ENCODE measurements around the gene SYT9.

SYT9 gene

DNA sequence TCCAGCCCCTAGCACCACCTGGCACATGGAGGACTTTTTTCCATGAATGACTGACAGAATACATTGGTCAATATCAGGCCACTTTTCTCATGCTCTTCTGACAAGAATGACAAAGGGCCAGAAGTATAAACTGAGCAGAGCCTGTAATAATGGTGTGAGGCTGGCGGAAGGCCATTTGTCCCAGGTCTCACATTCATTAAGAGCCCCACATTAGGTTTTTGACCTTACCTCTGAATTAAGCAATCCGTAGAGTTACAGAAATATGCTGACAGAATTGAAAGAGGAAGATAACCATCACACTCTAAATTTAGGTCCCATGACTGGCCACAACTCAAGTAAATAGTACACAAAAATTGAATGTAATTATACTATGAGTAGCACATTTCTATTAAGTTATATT lies 55.2 kb downstream of the SYT9 start:
- no peak overlapping the region for H3K4me3 ChIP-seq (ENCODE audit: low read length)
- TF ChIP-seq, protein P1, sequence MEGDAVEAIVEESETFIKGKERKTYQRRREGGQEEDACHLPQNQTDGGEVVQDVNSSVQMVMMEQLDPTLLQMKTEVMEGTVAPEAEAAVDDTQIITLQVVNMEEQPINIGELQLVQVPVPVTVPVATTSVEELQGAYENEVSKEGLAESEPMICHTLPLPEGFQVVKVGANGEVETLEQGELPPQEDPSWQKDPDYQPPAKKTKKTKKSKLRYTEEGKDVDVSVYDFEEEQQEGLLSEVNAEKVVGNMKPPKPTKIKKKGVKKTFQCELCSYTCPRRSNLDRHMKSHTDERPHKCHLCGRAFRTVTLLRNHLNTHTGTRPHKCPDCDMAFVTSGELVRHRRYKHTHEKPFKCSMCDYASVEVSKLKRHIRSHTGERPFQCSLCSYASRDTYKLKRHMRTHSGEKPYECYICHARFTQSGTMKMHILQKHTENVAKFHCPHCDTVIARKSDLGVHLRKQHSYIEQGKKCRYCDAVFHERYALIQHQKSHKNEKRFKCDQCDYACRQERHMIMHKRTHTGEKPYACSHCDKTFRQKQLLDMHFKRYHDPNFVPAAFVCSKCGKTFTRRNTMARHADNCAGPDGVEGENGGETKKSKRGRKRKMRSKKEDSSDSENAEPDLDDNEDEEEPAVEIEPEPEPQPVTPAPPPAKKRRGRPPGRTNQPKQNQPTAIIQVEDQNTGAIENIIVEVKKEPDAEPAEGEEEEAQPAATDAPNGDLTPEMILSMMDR (IDR thresholded peaks at IDR 0.05; ENCODE audit: insufficient read depth, low read depth, low read length, missing control alignments), result no peak
- DNase-seq (ENCODE audit: low read depth), result no peak

DNA sequence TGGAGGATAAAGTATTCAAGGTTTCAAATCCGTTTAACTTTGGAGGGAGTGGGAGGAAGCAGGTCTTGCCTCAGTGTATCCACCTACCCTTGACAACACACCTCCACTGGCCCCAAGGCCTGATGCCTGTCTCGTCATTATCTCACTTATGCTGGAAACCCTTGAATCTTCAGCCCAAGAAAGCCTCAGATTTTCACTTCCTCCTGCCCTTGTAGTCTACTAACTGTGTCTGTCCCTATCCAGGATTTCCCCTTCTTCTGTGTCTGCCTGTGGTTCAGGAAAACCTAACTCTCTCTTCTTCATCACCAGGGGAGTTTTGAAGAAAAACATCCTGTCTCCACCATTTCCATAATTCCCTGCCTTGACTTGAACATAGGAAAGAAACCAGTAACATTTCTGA lies 56.1 kb downstream of the SYT9 start:
- no peak overlapping the region for H3K4me3 ChIP-seq (ENCODE audit: low read length)
- TF ChIP-seq, protein P1 (IDR thresholded peaks at IDR 0.05; ENCODE audit: insufficient read depth, low read depth, low read length, missing control alignments), result no peak

DNA sequence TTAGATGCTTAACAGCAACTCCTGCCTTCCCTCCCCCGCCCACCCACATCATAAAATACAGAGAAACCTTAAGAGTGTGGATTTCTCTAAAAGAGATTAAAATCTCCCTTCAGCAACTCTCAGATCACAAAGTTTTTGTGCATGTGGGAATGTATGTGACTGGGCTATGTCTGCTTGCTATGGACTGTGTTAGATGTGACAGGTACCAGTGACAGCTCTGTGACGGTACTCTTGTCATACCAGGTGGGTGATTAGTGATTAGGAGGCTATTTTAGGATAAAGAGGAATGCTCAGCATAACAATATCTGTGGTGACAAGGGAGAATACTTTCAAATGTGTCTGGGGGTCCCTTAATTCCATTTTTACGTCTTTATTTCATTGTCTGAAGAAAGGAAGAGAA lies 60.2 kb downstream of the SYT9 start:
- H3K4me3 ChIP-seq (ENCODE audit: low read length), result no peak overlapping the region
- TF ChIP-seq, protein P1 (IDR thresholded peaks at IDR 0.05; ENCODE audit: insufficient read depth, low read depth, low read length, missing control alignments), result no peak
- no peak for DNase-seq (ENCODE audit: low read depth)

More for the DNA sequence above, 56.1 kb downstream of the SYT9 start:
- no peak for DNase-seq (ENCODE audit: low read depth)

DNA sequence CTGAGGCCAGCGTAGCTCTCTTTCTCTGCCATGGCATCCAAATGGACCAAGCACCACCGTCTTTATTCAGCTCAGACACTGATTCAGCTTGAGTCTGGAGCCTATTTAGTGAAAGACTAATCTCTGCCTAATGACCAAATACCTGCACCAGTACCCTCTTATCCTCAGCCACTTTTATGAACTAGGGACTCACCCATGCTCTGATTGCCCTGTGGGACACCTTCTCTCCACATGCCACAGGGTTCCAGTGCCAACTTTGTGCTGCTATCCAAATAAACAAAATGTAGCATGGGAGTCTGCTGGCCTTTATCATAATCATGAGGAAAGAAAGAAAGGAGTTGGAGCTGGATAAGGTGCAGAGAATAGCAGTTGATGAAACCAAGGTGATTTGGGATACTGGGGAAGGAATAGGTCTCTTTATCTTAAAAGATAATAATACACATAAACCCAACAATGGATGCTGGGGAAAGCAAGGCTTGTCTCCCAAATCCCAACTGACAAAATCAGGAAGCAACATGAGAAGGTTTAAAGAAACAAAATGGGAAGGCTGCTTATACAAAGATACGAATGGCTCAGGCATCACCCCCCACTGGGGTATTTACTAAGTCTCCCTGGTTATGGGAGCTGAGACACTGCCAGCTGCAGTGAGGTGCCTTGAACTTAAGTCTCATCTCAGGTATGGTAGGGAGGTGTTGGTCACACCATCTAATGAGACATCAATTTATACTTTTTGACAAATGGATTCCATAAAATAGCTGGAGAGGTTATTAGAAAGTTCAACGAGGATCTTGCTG lies 63.3 kb downstream of the SYT9 start:
- no peak overlapping the region for H3K4me3 ChIP-seq (ENCODE audit: low read length)
- DNase-seq (ENCODE audit: low read depth), result no peak

DNA sequence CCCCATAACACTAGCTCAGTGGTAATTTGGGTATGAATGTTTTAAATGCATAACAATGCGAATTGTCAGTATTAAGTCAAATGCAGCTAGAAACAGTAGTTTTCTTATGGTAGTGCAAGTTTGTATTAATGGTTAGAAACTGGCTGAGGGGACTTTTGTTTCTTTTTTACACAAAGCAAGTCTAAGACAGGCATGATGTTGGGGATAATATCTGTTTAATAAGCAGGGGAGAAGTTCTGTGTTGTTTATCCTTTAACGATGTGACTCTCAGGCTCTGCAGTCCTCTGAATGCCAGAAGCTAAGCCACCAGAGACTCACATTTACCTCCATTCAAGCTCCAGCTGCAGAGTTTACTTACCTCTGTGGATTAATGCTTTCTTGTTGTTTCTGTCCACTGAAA lies 67.8 kb downstream of the SYT9 start:
- TF ChIP-seq, protein P1 (IDR thresholded peaks at IDR 0.05; ENCODE audit: insufficient read depth, low read depth, low read length, missing control alignments), result no peak
- DNase-seq (ENCODE audit: low read depth), result no peak
- no peak overlapping the region for H3K4me3 ChIP-seq (ENCODE audit: low read length)

More for the DNA sequence above, 63.3 kb downstream of the SYT9 start:
- TF ChIP-seq, protein P1 (IDR thresholded peaks at IDR 0.05; ENCODE audit: insufficient read depth, low read depth, low read length, missing control alignments), result no peak

DNA sequence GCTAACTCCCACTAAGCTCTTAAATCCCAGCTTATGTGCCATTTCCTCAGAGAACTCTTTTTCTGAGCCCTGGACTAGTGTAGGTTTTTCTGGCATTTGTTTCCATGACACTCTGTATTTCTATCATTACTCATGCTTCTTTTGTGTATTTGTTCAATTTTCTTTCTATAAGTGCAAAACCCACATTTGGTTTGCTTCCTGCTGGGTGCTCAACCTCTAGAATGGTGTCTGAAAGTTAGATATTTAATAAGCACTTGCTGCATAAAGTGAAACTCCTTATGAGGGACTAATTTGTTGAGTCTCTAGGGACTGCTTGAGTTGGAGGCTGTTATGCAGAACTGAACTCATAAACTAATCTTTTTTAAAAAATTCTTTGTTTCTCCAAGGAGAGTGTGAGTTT lies 68.6 kb downstream of the SYT9 start:
- TF ChIP-seq, protein P1 (IDR thresholded peaks at IDR 0.05; ENCODE audit: insufficient read depth, low read depth, low read length, missing control alignments), result no peak
- no peak overlapping the region for H3K4me3 ChIP-seq (ENCODE audit: low read length)
- DNase-seq (ENCODE audit: low read depth), result no peak

Measured in epithelial cell of esophagus (primary cell).